Activated naive CD8-positive, alpha-beta T cell (primary cell): Measurements from ENCODE around the gene SLC35E2B.
"Not testable (repeated sequence)": the region's sequence is repeated elsewhere in the genome, so short reads cannot be mapped to it uniquely, and the experiment has no call there.

Source experiments
- H3K27ac Mint-ChIP-seq: one replicate; pipeline ENCODE4 v1.8.0; 2021; ENCODE audit warnings: mixed read lengths
- H3K27me3 Mint-ChIP-seq: one replicate; pipeline ENCODE4 v1.8.0; 2021; ENCODE audit warnings: mixed read lengths
- H3K36me3 Mint-ChIP-seq: one replicate; pipeline ENCODE4 v1.8.0; 2021; ENCODE audit warnings: mixed read lengths
- H3K4me1 Mint-ChIP-seq: one replicate; pipeline ENCODE4 v1.8.0; 2021; ENCODE audit warnings: low read depth, mixed read lengths
- H3K4me3 Mint-ChIP-seq: one replicate; pipeline ENCODE4 v1.8.0; 2021; ENCODE audit warnings: mild to moderate bottlenecking, mixed read lengths
- H3K9me3 Mint-ChIP-seq: one replicate; pipeline ENCODE4 v1.8.0; 2021; ENCODE audit warnings: low read depth, mixed read lengths

SLC35E2B gene

GRCh38 chr1:1692714-1693647, at the start of gene SLC35E2B:
Gene SLC35E2B (minus strand): TSS chr1:1692795. CDS start chr1:1676699, 16,096 bp downstream.
- Mint-ChIP-seq H3K27ac (peak within 1 kb of the TSS; percentile 85), H3K4me1 (peaks cover 14% of the 10 kb centered on the region), H3K4me3 (peak within 1 kb of the TSS; percentile 64)
- not testable (repeated sequence) for H3K27me3 Mint-ChIP-seq, H3K9me3 Mint-ChIP-seq, H3K36me3 Mint-ChIP-seq

GRCh38 chr1:1741013-1741412, 48.4 kb upstream of the SLC35E2B start:
- not testable (repeated sequence) for H3K4me1 Mint-ChIP-seq, H3K9me3 Mint-ChIP-seq, H3K27me3 Mint-ChIP-seq, H3K4me3 Mint-ChIP-seq, H3K36me3 Mint-ChIP-seq, H3K27ac Mint-ChIP-seq

- H3K36me3 Mint-ChIP-seq, H3K4me1 Mint-ChIP-seq, H3K27ac Mint-ChIP-seq, H3K27me3 Mint-ChIP-seq, H3K4me3 Mint-ChIP-seq, H3K9me3 Mint-ChIP-seq: not testable (repeated sequence)
Observed at GRCh38 chr1:1738799-1739337, 46.3 kb upstream of the SLC35E2B start.

- not testable (repeated sequence) for H3K4me1 Mint-ChIP-seq, H3K36me3 Mint-ChIP-seq, H3K27me3 Mint-ChIP-seq, H3K27ac Mint-ChIP-seq, H3K4me3 Mint-ChIP-seq, H3K9me3 Mint-ChIP-seq
Observed at GRCh38 chr1:1737675-1738590, 45.3 kb upstream of the SLC35E2B start.

GRCh38 chr1:1732381-1732780, 39.8 kb upstream of the SLC35E2B start:
- peaks cover 11% of the 10 kb centered on the region for H3K4me1 Mint-ChIP-seq
- H3K27me3 Mint-ChIP-seq, result no peaks in the 10 kb centered on the region
- H3K36me3 Mint-ChIP-seq, result no peaks in the 10 kb centered on the region
- H3K27ac Mint-ChIP-seq, result no peak overlapping the region
- H3K4me3 Mint-ChIP-seq, result no peak overlapping the region
- no peaks in the 10 kb centered on the region for H3K9me3 Mint-ChIP-seq

GRCh38 chr1:1730870-1731269, 38.3 kb upstream of the SLC35E2B start:
- no peaks in the 10 kb centered on the region for H3K9me3 Mint-ChIP-seq
- H3K27me3 Mint-ChIP-seq, result no peaks in the 10 kb centered on the region
- H3K27ac Mint-ChIP-seq, result no peak overlapping the region
- H3K4me1 Mint-ChIP-seq, result peaks cover 11% of the 10 kb centered on the region
- H3K4me3 Mint-ChIP-seq, result no peak overlapping the region
- no peaks in the 10 kb centered on the region for H3K36me3 Mint-ChIP-seq

- H3K27me3 Mint-ChIP-seq, H3K9me3 Mint-ChIP-seq, H3K36me3 Mint-ChIP-seq, H3K4me3 Mint-ChIP-seq, H3K27ac Mint-ChIP-seq: not testable (repeated sequence)
- peaks cover 11% of the 10 kb centered on the region for H3K4me1 Mint-ChIP-seq
Observed at GRCh38 chr1:1730230-1730629, 37.6 kb upstream of the SLC35E2B start.

GRCh38 chr1:1729116-1729816, 36.7 kb upstream of the SLC35E2B start:
- H3K36me3 Mint-ChIP-seq, H3K27me3 Mint-ChIP-seq, H3K4me3 Mint-ChIP-seq, H3K9me3 Mint-ChIP-seq: not testable (repeated sequence)
- H3K27ac Mint-ChIP-seq, result peak overlapping the region; percentile 86
- H3K4me1 Mint-ChIP-seq, result peaks cover 14% of the 10 kb centered on the region

GRCh38 chr1:1728308-1729005, 35.9 kb upstream of the SLC35E2B start:
- H3K36me3 Mint-ChIP-seq, H3K4me3 Mint-ChIP-seq, H3K9me3 Mint-ChIP-seq, H3K27me3 Mint-ChIP-seq: not testable (repeated sequence)
- Mint-ChIP-seq H3K27ac (peak overlapping the region; percentile 86), H3K4me1 (peaks cover 14% of the 10 kb centered on the region)

GRCh38 chr1:1727131-1727651, 34.6 kb upstream of the SLC35E2B start:
- peaks cover 14% of the 10 kb centered on the region for H3K4me1 Mint-ChIP-seq
- not testable (repeated sequence) for H3K4me3 Mint-ChIP-seq, H3K9me3 Mint-ChIP-seq, H3K27ac Mint-ChIP-seq, H3K27me3 Mint-ChIP-seq, H3K36me3 Mint-ChIP-seq

- Mint-ChIP-seq H3K27ac (peak overlapping the region; percentile 54), H3K4me3 (peak overlapping the region; percentile 77)
Observed at GRCh38 chr1:1726088-1726487, 33.5 kb upstream of the SLC35E2B start.

GRCh38 chr1:1724035-1724864, 31.7 kb upstream of the SLC35E2B start, which contains the start of gene CDK11A:
Gene CDK11A (minus strand): TSS chr1:1724357. CDS start chr1:1722818, 1,539 bp downstream.
- H3K27ac Mint-ChIP-seq, result peak within 1 kb of the TSS; percentile 96
- peaks cover 20% of the 10 kb centered on the region for H3K4me1 Mint-ChIP-seq
- peak within 1 kb of the TSS; percentile 92 for H3K4me3 Mint-ChIP-seq
- not testable (repeated sequence) for H3K9me3 Mint-ChIP-seq, H3K36me3 Mint-ChIP-seq, H3K27me3 Mint-ChIP-seq

More at GRCh38 chr1:1726088-1726487, 33.5 kb upstream of the SLC35E2B start:
- H3K4me1 Mint-ChIP-seq, result peaks cover 20% of the 10 kb centered on the region
- H3K36me3 Mint-ChIP-seq, H3K27me3 Mint-ChIP-seq, H3K9me3 Mint-ChIP-seq: not testable (repeated sequence)

- Mint-ChIP-seq H3K27ac (peak overlapping the region; percentile 41), H3K4me1 (peaks cover 12% of the 10 kb centered on the region), H3K36me3 (peaks cover 5% of the 10 kb centered on the region), H3K27me3 (no peaks in the 10 kb centered on the region), H3K9me3 (no peaks in the 10 kb centered on the region), H3K4me3 (no peak overlapping the region)
Observed at GRCh38 chr1:1721201-1721600, 28.6 kb upstream of the SLC35E2B start.
